Kidney epithelial cell (primary cell): ENCODE results near the gene IL17RB. TPM values are rescaled to one million over a fixed set of nuclear protein-coding genes. Genes with fewer than 3 reads are reported as not detected.
A peak's percentile ranks its signal among the peaks of the same experiment; 100 is the strongest.

Experiments
- DNase-seq: peaks from one replicate; pipeline ENCODE4 v3.0.0-alpha.2; 2010; ENCODE audit warnings: low read depth
- H3K27me3 ChIP-seq: 2 replicates; pipeline ENCODE4 v1.6.0; 2011; ENCODE audit warnings: low read length; ENCODE audit not compliant: control insufficient read depth, insufficient read depth
- H3K36me3 ChIP-seq: 2 replicates; pipeline ENCODE4 v1.5.1; 2011; ENCODE audit warnings: low read length; ENCODE audit not compliant: control insufficient read depth, insufficient read depth
- H3K4me3 ChIP-seq: 2 replicates; pipeline ENCODE4 v1.5.1; 2011; ENCODE audit warnings: low read depth, mild to moderate bottlenecking, control low read depth, low read length
- CTCF ChIP-seq: IDR thresholded peaks from 2 replicates; pipeline ENCODE4 v1.5.1; 2011; ENCODE audit warnings: mild to moderate bottlenecking, moderate library complexity, low read length, control low read depth, inconsistent platforms; ENCODE audit not compliant: insufficient read depth, poor library complexity, severe bottlenecking
- total RNA-seq: library from RNA; depleted of rRNA; stranded (reverse); fragments of >200 nt; gene quantifications from 2 replicates; pipeline ENCODE4 v1.2.3, GENCODE V29; 2015

The IL17RB gene
- total RNA-seq, 1 donor from 2014 or later, result 0.04 TPM

- TF ChIP-seq CTCF, result peak; percentile 12
- Histone ChIP-seq H3K27me3 (no peaks in the 10 kb centered on the region), H3K36me3 (no peaks in the 10 kb centered on the region), H3K4me3 (no peak overlapping the region)
- DNase-seq, result peak; percentile 71
Observed at GRCh38 chr3:53806182-53807116, 39.9 kb upstream of the IL17RB start.

GRCh38 chr3:53807117-53807810 is 39.1 kb upstream of the IL17RB start:
- H3K36me3 ChIP-seq, result no peaks in the 10 kb centered on the region
- TF ChIP-seq CTCF, result no peak
- DNase-seq, result no peak
- no peak overlapping the region for H3K4me3 ChIP-seq
- H3K27me3 ChIP-seq, result no peaks in the 10 kb centered on the region

GRCh38 chr3:53808496-53808895 is 37.9 kb upstream of the IL17RB start:
- DNase-seq, result no peak
- Histone ChIP-seq H3K27me3 (no peaks in the 10 kb centered on the region), H3K4me3 (no peak overlapping the region), H3K36me3 (no peaks in the 10 kb centered on the region)
- TF ChIP-seq CTCF, result no peak

GRCh38 chr3:53809267-53809666 is 37.1 kb upstream of the IL17RB start:
- H3K36me3 ChIP-seq, result no peaks in the 10 kb centered on the region
- H3K4me3 ChIP-seq, result no peak overlapping the region
- no peak for TF ChIP-seq CTCF
- DNase-seq, result no peak
- H3K27me3 ChIP-seq, result no peaks in the 10 kb centered on the region

- no peak for DNase-seq
- no peaks in the 10 kb centered on the region for H3K36me3 ChIP-seq
- no peak overlapping the region for H3K4me3 ChIP-seq
- no peaks in the 10 kb centered on the region for H3K27me3 ChIP-seq
- no peak for TF ChIP-seq CTCF
Observed at GRCh38 chr3:53809764-53810400, 36.5 kb upstream of the IL17RB start.
